ENCODE data around the gene RUBCNL. TPM values are rescaled to one million over a fixed set of nuclear protein-coding genes. Genes with fewer than 3 reads are reported as not detected.

The RUBCNL gene
- total RNA-seq, 1 experiment from 2014 or later, result 1.4 TPM

DNA sequence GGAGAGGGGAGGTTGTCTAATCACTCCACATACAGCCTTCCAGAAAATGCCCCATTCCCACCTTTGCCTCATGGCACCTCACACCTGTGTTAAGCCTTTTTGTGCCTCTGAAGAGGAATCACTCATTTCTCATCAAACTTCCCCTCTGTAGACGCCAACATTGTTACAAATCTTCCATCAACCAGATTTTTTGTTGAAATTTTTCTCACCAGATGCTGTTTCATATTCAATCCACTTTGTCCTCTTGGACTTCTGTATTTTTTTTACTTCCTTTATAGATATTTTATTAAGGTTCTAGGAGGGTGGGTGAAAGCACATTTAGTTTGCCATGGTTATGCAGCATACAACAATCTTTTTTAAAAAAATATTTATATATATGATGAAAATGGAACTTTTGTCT is 74.0 kb downstream of the RUBCNL start:
- WGBS (ENCODE audit: extremely low coverage, insufficient read length, low lambda C conversion rate), result no CpG with 5 or more reads among the region's 1 CpG
- Histone ChIP-seq H4K8ac (replicated peaks; ENCODE audit: insufficient read length, low read depth, low read length) (no peak overlapping the region), H3K18ac (ENCODE audit: insufficient read length, low read depth, low read length) (no peak overlapping the region), H2AK5ac (ENCODE audit: insufficient read length, low read length) (no peak overlapping the region), H3K9ac (ENCODE audit: extremely low read depth, insufficient read length, low read length) (no peak overlapping the region), H2BK12ac (ENCODE audit: insufficient read length, low read depth, low read length) (no peak overlapping the region), H3K27me3 (ENCODE audit: insufficient read depth, low read length) (no peaks in the 10 kb centered on the region), H3K14ac (ENCODE audit: insufficient read depth, low read length) (no peak overlapping the region), H2BK20ac (ENCODE audit: low read depth, low read length, poor library complexity, severe bottlenecking) (no peak overlapping the region), H3K9me3 (ENCODE audit: control insufficient read depth, low read depth, low read length) (no peaks in the 10 kb centered on the region), H2AFZ (ENCODE audit: low read length) (no peak overlapping the region), H4K91ac (ENCODE audit: insufficient read length, low read depth, low read length) (no peak overlapping the region), H4K20me1 (ENCODE audit: control insufficient read depth, insufficient read depth, insufficient read length) (no peaks in the 10 kb centered on the region), H2BK120ac (ENCODE audit: low read depth, low read length, poor library complexity, severe bottlenecking) (no peak overlapping the region), H3K4ac (ENCODE audit: low read depth, low read length) (no peak overlapping the region), H4K5ac (ENCODE audit: insufficient read length, low read depth, low read length) (no peak overlapping the region), H3K79me2 (ENCODE audit: insufficient read depth, low read length) (no peaks in the 10 kb centered on the region), H3K56ac (ENCODE audit: insufficient read length, low read depth, low read length) (no peak overlapping the region), H3K4me2 (ENCODE audit: insufficient read depth, insufficient read length, low read length) (no peak overlapping the region), H2BK15ac (ENCODE audit: low read depth, low read length) (no peak overlapping the region), H3K27ac (ENCODE audit: insufficient read length, low read depth, low read length) (no peak overlapping the region), H3T11ph (ENCODE audit: low read length) (no peak overlapping the region), H3K23me2 (ENCODE audit: insufficient read length, low read depth, low read length, poor library complexity, severe bottlenecking) (no peaks in the 10 kb centered on the region), H3K23ac (ENCODE audit: insufficient read length, low read depth, low read length) (no peak overlapping the region), H2BK5ac (ENCODE audit: insufficient read length, low read length) (no peak overlapping the region), H3K4me1 (ENCODE audit: insufficient read depth, low read length) (no peaks in the 10 kb centered on the region), H3K79me1 (ENCODE audit: insufficient read depth, low read depth, low read length, poor library complexity, severe bottlenecking) (no peaks in the 10 kb centered on the region)
- H3K36me3 Mint-ChIP-seq (ENCODE audit: insufficient read depth in 1 of 3, low read depth in 3 of 3), result no peaks in the 10 kb centered on the region
- H3K27me3 Mint-ChIP-seq (ENCODE audit: low read depth), result 0 out of 2 replicates have a peak, but pooled peaks cover under 1% of the 10 kb centered on the region
- H3K4me1 Mint-ChIP-seq, result no peaks in the 10 kb centered on the region
- no peaks in the 10 kb centered on the region; a peak in 2 of 5 replicates for H3K9me3 Mint-ChIP-seq
- no peak for DNase-seq
- H3K27ac Mint-ChIP-seq, result no peak overlapping the region
- TF ChIP-seq, protein P1, sequence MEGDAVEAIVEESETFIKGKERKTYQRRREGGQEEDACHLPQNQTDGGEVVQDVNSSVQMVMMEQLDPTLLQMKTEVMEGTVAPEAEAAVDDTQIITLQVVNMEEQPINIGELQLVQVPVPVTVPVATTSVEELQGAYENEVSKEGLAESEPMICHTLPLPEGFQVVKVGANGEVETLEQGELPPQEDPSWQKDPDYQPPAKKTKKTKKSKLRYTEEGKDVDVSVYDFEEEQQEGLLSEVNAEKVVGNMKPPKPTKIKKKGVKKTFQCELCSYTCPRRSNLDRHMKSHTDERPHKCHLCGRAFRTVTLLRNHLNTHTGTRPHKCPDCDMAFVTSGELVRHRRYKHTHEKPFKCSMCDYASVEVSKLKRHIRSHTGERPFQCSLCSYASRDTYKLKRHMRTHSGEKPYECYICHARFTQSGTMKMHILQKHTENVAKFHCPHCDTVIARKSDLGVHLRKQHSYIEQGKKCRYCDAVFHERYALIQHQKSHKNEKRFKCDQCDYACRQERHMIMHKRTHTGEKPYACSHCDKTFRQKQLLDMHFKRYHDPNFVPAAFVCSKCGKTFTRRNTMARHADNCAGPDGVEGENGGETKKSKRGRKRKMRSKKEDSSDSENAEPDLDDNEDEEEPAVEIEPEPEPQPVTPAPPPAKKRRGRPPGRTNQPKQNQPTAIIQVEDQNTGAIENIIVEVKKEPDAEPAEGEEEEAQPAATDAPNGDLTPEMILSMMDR (conservative IDR thresholded peaks at IDR 0.05), result no peak
- H3K4me3 Mint-ChIP-seq, result no peak overlapping the region
